Umbilical cord (tissue), 2 donors: ENCODE data around the gene PSME2. TPM values are rescaled to one million over a fixed set of nuclear protein-coding genes. Genes with fewer than 3 reads are reported as not detected.

Experiments
- DNase-seq: peaks from one replicate; pipeline ENCODE4 v3.0.0-alpha.2; 2015; ENCODE audit warnings: low spot score
- total RNA-seq: library from RNA; depleted of rRNA; stranded (reverse); fragments of >200 nt; gene quantifications from one replicate; pipeline ENCODE4 v1.2.3, GENCODE V29; 2014; ENCODE audit warnings: low replicate concordance; ENCODE audit not compliant: insufficient read depth

The PSME2 gene
- total RNA-seq, 1 donor from 2014 or later = 17.1 TPM

DNA sequence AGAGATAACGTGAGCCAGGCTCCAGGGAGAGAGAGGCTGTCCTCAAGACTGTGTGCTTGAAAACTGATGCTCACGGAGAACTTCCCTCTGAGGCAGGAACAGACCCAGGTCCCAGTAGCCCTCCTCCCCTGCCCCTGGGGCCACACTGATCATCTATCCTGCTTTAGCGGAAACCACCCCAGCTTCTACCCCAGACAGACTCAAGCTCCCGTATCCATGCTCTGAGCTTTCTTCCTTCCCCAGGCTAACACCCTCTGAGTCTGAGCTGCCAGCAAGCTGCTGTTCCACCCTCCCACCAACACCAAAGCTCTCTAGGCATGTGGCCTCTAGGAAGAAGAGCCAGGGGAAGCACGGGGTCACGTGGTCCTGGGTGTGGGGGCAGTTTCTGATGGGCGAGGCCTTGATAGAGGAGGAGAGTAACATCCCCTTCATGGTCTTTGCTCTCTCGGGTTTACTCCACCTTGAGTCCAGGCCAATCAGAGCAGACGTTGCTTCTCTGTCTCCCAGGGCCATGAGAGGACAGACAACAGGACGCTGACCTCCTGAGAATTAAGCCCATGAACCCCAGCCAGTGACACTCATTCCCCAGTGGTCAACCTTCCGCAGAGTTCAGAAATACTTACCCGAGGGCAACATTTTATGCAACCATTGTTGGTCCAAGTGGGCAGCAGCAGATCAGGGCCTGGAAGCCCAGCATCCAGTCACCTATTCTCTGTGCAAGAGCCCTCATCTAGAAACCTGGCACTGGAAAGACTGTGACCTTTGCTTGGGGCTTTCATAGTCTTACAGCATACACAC is 50.9 kb downstream of the PSME2 start:
- DNase-seq = peak; percentile 55

- DNase-seq = no peak
These were observed 51.6 kb downstream of the PSME2 start for GRCh38 chr14:24094841-24095270.

- peak; percentile 89 for DNase-seq
These were observed 52.2 kb downstream of the PSME2 start, which contains the start of gene PCK2 for GRCh38 chr14:24093901-24094840. PCK2 (plus strand) TSS chr14:24094311; CDS start chr14:24094406, 95 bp downstream.

Other genes starting within 250 kb of the PSME2 start
- gene DHRS4, start 192.8 kb downstream of the PSME2 start, total RNA-seq = 15.9 TPM
- gene DHRS4L2, start 157.7 kb downstream of the PSME2 start, total RNA-seq = 13.2 TPM
- gene CARMIL3, start 94.6 kb downstream of the PSME2 start, total RNA-seq = 1.2 TPM
- 2.4 TPM for gene CPNE6, start 75.0 kb downstream of the PSME2 start, total RNA-seq
- 13.2 TPM for gene PCK2, start 52.3 kb downstream of the PSME2 start, total RNA-seq
- gene DCAF11, start 31.8 kb downstream of the PSME2 start, total RNA-seq = 37.3 TPM
- 0.24 TPM for gene NRL, start 31.7 kb downstream of the PSME2 start, total RNA-seq
- 3.6 TPM for gene FITM1, start 16.0 kb downstream of the PSME2 start, total RNA-seq
- 35.4 TPM for gene PSME1, start 10.4 kb downstream of the PSME2 start, total RNA-seq
- 25.3 TPM for gene EMC9, start 5.0 kb downstream of the PSME2 start, total RNA-seq
- 22.6 TPM for gene RNF31, start 888 bp upstream of the PSME2 start, total RNA-seq
- gene IRF9, start 14.7 kb upstream of the PSME2 start, total RNA-seq = 133 TPM
- gene REC8, start 25.5 kb upstream of the PSME2 start, total RNA-seq = 10.1 TPM
- gene IPO4, start 42.2 kb upstream of the PSME2 start, total RNA-seq = 7.7 TPM
- 49.6 TPM for gene TM9SF1, start 48.8 kb upstream of the PSME2 start, total RNA-seq
- gene TSSK4, start 59.1 kb upstream of the PSME2 start, total RNA-seq = not detected
- gene CHMP4A, start 66.9 kb upstream of the PSME2 start, total RNA-seq = 5.3 TPM
- 3.9 TPM for gene MDP1, start 69.5 kb upstream of the PSME2 start, total RNA-seq
- 68.6 TPM for gene NEDD8, start 85.8 kb upstream of the PSME2 start, total RNA-seq
- gene GMPR2, start 86.3 kb upstream of the PSME2 start, total RNA-seq = 49.4 TPM
- gene TINF2, start 96.0 kb upstream of the PSME2 start, total RNA-seq = 33.2 TPM
- gene TGM1, start 116.6 kb upstream of the PSME2 start, total RNA-seq = 9.4 TPM
- gene RABGGTA, start 125.0 kb upstream of the PSME2 start, total RNA-seq = 14.0 TPM
- 45.3 TPM for gene DHRS1, start 153.2 kb upstream of the PSME2 start, total RNA-seq
- gene NOP9, start 153.2 kb upstream of the PSME2 start, total RNA-seq = 12.5 TPM
- gene CIDEB, start 161.4 kb upstream of the PSME2 start, total RNA-seq = 4.8 TPM
- 8.9 TPM for gene LTB4R2, start 163.5 kb upstream of the PSME2 start, total RNA-seq
- 1.4 TPM for gene LTB4R, start 164.9 kb upstream of the PSME2 start, total RNA-seq
- 8.2 TPM for gene ADCY4, start 188.5 kb upstream of the PSME2 start, total RNA-seq
- 5.3 TPM for gene RIPK3, start 193.4 kb upstream of the PSME2 start, total RNA-seq
- 40.0 TPM for gene NFATC4, start 221.6 kb upstream of the PSME2 start, total RNA-seq